HG03025 (cell line): ENCODE measurements around the gene SLC12A5.
"Not testable (repeated sequence)": the region's sequence is repeated elsewhere in the genome, so short reads cannot be mapped to it uniquely, and the experiment has no call there.

Experiments used
- ATAC-seq: cut with Tn5 transposase; IDR thresholded peaks from one replicate; pipeline ENCODE4 v1.9.1; 2021; ENCODE audit warnings: mild to moderate bottlenecking, moderate library complexity; ENCODE audit not compliant: unreplicated experiment, low FRiP score

SLC12A5 gene

DNA sequence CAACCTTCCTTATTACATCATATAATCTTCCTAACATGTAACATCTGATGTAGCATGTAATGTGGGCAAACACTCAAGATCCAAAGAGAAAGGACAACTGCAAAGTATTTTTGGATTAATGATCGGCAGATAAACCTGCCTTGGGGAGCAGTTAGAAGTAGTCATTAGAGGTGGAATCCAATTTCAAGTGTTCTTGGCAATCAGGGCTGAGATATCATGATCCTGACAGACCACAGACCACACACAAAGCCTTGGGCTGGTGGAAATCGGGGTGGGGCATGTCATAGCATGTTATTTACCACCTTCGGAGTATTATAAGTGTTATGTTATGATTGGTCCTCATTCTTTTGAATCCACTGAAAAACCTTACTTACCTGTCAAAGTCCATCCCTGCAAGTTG lies 44.4 kb downstream of the SLC12A5 start:
- ATAC-seq, result no peak

DNA sequence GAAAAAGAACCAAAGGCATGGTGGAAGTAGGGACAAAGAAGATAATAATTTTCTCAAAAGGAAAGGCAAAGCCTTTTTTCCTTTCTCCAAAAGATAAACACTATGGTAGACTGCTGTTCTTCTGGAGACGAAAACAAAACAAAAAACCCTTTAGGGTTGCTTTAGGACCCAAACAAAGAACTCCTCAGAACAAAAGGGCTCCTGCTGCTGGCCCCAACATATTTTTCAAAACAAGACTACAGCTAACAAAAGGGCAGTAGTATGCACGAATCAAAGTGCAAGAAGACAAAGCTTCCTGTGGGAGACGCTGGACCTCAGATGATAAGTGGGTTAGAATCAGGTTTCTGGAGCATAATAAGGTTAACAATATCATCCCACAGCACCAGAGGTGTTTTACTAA lies 45.0 kb downstream of the SLC12A5 start:
- no peak for ATAC-seq

DNA sequence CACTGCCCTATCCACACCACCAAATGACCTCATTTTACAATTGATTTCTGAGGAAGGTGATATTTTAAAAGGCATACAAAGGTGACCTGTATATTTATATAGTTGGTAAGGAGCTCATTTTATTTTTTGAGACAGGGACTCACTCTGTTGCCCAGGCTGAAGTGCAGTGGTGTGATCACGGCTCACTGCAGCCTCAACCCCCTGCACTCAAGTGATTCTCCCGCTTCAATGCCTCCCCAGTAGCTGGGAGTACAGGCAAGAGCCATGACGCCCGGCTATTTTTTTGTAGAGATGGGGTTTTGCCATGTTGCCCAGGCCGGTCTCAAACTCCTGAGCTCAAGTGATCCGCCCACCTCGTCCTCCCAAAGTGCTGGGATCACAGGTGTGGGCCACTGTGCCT lies 47.8 kb downstream of the SLC12A5 start:
- ATAC-seq, result no peak

DNA sequence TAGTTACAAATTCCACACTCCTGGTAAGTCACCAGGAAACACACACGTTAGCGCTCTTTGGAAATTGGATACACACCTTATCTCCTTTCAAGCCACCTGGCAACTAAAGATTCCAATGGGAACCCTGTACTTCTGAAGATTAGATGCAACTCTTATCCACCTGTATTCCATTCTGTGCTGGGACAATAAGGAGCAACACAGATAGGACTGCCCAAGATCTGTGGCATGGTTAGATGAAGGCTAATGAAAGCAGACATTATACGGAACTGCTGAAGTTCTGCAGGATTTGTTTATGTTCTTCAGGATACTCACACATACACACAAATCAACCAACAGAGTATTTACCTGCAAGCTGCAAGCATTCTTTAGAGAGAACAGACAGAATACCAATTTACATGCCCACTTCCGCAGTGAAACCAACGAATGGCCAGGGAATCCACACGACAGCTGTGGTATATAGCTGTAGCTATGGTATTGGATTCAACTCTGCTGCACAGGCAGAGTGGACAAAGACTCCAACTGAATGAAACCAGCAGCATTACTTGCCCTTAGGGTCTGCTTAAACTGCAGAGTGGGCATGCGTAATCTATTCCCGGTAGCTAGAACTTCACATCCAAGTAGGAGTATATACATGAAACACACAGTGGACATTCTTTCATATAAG lies 48.8 kb downstream of the SLC12A5 start:
- no peak for ATAC-seq

DNA sequence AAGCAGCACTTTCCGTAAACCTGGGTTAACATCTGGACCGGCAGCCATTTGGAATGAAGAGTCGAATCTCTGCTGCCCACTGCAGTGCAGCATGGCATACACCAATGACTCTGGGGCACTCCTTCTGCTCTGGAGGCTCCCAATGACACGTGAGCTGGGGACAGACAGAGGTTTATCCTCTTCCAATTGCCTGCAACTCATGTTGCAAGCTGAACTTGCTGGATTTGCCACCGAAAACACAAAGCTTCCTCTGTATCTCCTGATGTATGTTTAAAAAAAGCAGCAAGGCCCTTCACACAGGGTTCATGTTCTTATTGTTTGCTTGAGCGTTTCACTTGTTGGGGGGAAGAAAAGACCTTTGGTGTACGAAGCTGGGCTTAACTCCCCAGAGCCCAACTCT lies 49.9 kb downstream of the SLC12A5 start:
- no peak for ATAC-seq

DNA sequence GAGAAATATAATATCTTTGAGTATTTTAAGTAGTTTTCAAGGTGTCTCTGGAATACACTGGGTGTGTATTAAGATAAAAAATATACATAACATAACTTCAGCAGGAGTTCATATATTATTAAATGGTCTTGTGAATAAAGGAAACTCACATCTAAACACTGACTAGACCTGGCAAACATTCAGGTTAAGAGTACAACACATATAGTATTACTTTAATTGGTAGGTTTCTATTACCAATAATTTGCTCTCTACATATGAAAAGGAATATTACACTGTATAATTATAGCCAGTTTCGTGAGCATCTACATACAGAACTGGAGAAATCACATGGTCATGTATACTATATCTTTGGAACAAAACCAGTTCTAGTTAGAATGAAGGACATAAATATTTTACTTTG lies 52.1 kb downstream of the SLC12A5 start:
- ATAC-seq, result no peak

DNA sequence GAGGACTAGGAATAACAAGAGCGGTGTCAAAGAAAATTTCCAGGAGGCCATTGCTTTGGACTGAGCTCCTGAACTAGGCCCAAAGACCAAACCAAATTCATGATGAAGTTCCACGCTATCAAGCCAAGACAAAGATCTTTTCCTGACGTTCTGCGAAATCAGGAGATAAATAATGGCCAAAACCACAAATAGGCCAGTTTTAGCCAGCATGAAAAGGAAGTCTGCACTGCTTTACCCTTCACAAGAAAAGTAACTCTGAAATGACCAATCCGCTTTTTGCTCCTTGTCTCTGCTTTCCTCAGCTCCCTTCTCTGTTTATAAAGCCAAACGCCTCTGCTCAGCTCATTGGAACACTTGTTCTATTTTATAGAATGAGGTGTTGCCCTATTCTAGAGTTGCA lies 54.1 kb downstream of the SLC12A5 start:
- no peak for ATAC-seq

DNA sequence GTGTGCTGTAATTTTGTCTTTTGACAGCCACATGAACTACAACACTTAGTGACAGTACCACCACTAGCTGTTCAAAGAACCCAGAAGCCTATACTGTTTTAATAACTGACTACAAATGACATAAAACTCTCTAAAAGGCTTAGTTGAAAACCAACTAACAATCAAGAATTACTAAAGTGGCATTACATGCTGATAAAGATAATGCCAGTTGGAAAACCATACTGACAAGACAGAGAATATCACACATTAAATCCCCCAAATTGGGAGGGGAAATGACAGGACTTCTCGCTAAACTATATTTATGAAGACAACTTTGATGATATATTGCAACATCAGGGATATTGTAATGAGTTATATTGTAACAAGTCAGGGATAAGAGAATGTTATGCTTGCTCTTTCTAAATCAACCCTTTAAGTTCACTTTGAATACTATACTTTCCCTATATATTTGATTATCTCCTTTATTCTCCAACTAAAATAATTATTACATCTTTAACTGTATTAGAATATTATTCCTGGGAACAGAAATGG lies 54.6 kb downstream of the SLC12A5 start:
- no peak for ATAC-seq

DNA sequence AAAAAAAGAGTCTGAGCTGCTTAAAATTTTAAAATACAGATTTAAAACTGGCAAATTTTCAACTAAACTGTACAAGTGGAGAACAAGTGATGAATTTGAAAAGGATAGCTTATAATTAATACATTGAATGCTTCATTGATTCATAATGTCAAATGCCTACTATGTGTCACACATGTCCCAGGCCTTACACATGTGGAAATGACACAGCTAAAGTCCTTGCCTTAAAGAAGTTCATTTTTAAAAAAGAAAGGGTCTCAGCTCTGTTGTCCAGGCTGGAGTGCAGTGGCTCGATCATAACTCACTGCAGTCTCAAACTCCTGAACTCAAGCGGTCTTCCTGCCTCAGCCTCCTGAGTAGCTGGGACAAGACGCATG lies 55.8 kb downstream of the SLC12A5 start:
- no peak for ATAC-seq

DNA sequence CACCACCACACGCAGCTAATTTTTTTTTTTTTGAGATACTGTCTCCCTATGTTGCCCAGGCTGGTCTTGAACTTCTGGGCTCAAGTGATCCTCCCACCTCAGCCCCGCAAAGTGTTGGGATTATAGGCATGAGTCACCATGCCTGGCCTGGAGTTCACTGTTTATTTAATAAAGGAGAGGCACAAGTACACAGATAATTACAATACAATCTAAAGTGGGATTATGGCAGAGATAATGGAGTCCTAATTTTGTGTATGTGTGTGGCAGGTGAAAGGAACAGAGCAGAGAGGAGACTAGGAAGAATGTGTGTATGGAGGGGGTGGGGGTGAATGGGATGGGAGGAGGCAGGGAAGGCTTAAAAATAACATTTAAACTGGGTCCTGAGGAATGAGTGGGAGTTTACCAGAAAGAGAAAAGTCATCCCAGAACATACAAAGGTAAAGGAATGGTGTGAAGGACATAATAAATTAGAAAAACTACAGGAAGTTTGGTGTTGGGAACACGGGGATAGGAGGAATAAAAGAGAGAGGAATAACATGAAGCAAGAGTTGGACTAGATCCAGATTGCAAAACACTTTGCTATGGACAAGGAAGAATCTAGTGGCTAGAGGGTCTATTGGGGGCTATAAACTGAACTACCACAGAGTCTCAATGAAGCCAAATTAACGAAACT lies 56.3 kb downstream of the SLC12A5 start:
- ATAC-seq, result no peak

DNA sequence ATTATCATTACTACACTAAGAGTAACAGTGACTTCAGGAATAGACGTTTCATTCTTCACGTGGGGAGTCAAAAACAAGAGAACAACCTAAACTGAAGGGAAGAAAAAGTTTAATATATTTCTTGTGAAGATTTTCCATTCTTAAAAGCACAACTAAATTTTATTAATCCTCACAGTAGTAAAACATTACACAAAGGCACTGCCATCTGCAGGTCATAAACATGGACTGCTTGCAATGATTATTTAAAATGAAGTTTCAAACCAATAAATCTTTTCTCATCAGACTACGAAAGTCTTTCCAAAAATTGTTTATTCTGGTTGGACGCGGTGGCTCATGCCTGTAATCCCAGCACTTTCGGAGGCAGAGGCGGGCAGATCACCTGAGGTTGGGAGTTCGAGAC lies 58.1 kb downstream of the SLC12A5 start:
- no peak for ATAC-seq

DNA sequence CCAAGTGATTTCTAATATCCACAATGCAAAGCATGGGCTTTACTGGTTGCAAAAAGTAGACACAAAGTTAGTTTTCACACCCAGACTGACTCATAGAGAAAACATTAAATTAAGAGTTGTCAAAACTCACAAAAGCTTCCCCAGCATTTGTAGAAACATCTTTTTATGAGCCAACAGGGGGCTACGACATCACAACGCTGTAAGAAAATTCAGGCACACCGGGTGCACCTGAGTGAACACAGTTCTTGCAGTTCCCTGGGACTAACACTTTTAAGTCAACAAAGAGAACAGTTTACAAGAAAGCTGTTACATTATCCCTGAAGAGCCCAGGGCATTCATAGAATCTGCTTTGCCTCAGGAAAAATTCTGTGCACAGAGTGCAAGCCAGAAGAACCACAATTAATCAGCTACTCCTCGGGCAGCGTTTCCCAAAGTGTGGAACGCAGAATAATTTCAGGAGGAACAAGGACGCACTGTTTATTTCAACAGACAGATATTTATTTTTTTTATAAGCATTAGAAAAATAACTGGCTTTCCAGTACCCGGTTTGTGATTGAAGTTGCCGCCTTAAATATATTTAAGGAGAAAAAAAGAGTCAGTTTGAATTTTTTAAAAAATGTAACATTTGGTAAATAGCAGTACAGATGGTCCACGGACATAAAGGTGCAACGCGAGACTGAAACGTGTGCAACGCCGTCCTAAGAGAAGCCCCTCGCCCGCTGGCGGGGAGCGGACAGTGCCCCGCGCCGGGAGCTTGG lies 59.6 kb downstream of the SLC12A5 start:
- no peak for ATAC-seq

DNA sequence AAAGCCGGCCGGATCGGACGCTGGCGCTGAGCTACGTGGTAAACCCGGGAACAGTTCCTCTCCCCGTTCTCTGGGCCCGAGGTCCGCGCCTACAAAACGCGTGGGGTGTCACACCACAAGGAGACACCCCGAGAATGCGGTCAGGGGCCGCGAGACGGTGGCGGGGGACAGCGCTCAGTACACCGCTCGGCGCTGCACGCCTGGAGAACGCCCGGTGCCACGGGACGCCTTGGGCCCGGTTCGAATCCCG lies 60.1 kb downstream of the SLC12A5 start:
- peak; percentile 29 for ATAC-seq

DNA sequence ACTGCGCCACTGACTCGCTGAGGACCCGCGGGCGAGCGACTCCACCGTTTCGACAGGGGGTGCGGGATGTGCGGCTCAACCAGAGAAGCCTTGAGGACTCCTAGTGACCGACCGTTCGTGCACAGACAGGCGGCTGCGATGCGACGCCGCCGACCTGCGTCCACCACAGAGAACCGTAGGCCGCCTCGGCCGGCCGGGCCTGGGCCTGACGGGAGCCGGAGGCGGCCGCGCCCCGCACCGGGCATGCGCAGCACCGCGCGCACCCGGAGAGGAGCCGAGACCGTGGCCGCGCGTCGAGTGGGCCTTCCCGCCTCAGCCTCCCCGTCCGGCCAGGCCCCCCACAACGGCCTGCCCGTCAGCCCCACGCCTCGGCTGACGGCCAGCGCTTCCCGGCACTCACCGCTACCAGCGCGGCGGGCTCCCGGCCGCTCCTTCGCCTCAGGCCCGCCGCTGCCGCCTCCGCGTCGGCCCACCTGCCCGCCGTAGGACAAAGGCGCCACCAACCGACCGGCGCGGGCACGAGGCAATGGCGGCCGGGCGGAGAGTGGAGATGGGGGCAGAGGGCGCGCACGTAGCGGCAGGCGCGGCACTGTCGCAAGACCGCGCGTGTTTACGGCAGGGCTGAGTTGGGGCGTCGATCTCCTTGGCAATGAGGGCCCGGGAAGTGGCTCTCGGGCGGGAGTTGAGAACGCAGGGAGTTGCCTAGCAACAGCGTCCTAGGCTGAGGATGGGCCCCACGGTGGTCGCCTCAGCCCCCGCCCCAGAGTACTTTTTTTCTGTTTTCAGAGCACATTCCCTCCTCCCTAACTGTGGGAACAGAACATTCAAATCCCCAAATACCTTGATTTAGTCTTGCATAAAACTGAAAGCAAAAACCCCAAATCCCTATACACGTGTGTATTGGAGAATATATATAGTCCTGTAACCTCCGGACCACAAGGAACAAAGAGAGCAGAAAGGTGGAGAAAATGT lies 60.7 kb downstream of the SLC12A5 start, which contains the start of gene NCOA5:
NCOA5 (minus strand) TSS at position 546 of the 972 bp plus-strand sequence. CDS start 10,538 bp downstream, outside the sequence.
- peak; percentile 83 for ATAC-seq

DNA sequence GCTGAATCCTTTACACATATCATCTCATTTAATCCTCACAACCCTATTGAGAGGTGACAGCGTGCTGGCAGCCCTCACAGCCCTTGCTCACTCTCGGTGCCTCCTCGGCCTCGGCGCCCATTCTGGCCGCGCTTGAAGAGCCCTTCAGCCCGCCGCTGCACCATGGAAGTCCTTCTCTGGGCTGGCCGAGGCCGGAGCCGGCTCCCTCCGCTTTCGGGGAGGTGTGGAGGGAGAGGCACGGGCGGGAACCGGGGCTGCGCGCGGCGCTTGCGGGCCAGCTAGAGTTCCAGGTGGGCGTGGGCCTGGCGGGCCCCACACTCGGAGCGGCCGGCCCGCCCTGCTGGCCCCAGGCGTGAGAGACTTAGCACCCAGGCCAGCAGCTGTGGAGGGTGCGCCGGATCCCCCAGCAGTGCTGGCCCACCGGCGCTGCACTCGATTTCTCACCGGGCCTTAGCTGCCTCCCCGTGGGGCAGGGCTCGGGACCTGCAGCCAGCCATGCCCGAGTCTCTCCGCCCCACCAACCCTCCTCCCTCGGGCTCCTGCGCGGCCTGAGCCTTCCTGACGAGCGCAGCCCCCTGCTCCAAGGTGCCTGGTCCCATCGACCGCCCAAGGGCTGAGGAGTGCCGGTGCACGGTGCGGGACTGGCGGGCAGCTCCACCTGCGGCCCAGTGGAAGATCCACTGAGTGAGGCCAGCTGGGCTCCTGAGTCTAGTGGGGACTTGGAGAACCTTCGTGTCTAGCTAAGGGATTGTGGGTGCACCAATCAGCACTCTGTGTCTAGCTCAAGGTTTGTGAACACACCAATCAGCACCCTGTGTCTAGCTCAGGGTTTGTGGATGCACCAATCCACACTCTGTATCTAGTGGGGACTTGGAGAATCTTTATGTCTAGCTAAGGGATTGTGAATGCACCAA lies 62.9 kb downstream of the SLC12A5 start:
- not testable (repeated sequence) for ATAC-seq

DNA sequence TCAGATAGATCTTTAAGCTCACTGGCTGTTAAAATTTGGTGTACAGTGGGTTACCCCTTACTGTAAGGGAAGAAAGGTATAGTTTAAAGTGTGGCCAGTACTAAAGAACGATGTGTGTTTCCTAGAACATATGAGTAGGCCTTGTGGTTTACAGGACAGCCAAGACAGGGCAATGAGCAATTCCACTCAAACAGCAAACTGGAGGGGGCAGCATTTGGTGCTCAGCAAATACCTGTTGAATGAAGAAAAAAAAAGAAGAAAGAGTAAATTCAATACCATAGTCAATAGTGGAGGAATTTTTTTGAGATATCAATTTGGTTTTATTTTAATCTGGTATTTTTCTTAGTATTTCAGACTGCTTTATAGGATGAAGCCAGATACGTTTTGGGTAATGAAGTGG lies 64.5 kb downstream of the SLC12A5 start:
- ATAC-seq, result no peak

DNA sequence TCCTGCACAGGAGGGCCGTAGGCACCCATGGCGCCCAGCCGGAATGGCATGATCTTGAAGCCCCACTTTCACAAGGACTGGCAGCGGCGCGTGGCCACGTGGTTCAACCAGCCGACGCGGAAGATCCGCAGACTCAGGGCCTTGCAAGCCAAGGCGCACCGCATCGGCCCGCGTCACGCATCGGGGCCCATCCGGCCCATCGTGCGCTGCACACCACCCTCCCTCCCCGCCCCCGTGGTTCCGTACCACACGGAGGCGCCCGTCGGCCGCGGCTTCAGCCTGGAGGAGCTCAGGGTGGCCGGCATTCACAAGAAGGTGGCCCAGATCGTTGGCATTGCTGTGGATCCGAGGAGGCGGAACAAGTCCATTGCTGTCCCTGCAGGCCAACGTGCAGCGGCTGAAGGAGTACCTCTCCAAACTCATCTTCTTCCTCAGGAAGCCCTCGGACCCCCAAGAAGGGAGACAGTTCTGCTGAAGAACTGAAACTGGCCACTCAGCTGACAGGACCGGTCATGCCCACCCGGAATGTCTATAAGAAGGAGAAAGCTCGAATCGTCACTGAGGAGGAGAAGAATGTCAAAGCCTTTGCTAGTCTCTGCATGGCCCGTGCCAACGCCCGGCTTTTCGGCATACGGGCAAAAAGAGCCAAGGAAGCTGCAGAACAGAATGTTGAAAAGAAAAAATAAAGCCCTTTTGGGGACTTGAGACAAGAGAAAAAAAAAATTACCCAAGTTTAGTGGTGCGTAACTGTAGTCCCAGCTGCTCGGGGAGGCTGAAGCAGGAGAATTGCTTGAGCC lies 70.7 kb downstream of the SLC12A5 start:
- no peak for ATAC-seq

DNA sequence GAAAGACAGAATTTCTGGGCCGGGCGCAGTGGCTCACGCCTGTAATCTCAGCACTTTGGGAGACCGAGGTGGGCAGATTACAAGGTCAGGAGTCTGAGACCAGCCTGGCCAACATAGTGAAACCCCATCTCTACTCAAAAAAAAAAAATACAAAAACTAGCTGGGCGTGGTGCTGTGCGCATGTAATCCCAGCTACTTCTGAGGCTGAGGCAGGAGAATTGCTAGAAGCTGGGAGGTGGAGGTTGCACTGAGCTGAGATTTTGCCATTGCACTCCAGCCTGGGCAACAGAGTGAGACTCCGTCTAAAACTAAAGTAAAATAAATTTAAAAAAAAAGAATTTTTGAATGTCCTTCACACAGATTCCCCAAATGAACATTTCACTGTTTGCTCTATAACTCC lies 71.4 kb downstream of the SLC12A5 start:
- ATAC-seq, result not testable (repeated sequence)

DNA sequence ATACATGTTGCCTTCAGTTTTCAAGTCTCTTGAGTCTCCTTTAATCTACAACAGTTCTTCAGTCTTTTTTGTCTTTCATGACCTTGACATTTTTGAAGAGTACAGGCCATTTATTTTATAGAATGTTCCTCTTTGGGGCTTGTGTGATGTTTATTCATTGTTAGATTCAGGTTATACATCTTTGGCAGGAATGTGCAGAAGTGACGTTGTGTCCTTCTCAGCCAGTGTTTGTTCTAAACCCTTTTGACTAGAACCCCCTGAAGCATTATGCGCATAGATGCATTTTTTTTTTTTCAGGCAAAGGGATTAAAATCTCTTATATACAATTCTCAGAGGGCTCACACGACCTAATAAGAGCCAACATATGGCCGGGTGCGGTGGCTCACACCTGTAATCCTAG lies 72.0 kb downstream of the SLC12A5 start:
- ATAC-seq, result no peak
